ENCODE measurements around the gene MUC16. TPM values are rescaled to one million over a fixed set of nuclear protein-coding genes. Genes with fewer than 3 reads are reported as not detected.

The MUC16 gene
- total RNA-seq, 5 donors from 2014 or later (not counting 1 experiment from before 2014, with no cell fraction given) = 0.03 to 0.16 (median 0.05) TPM; not detected in 1

- Mint-ChIP-seq H3K9me3 (no peaks in the 10 kb centered on the region), H3K27me3 (peaks cover 11 to 17% of the 10 kb centered on the region in 2 donors), H3K4me3 (no peak overlapping the region), H3K27ac (no peak overlapping the region), H3K36me3 (no peaks in the 10 kb centered on the region), H3K4me1 (no peaks in the 10 kb centered on the region)
- no peak overlapping the region for H3K4me3 ChIP-seq (ENCODE audit: control insufficient read depth in 1 of 2, extremely low read depth in 1 of 2, low read length in 1 of 2)
- WGBS (ENCODE audit: insufficient coverage) = no CpG with 5 or more reads among the region's 5 CpGs
- no peaks in the 10 kb centered on the region for H3K36me3 ChIP-seq (ENCODE audit: control insufficient read depth in 2 of 2, extremely low read depth in 1 of 2, insufficient read depth in 1 of 2, low read length in 1 of 2)
- H3K9me3 ChIP-seq = no peaks in the 10 kb centered on the region
- H3K27ac ChIP-seq (ENCODE audit: low read length) = no peak overlapping the region
- ChIA-PET CTCF (no interaction called here), POLR2A (no interaction called here)
- H3K4me1 ChIP-seq (ENCODE audit: control insufficient read depth in 1 of 2, extremely low read depth in 1 of 2, insufficient read depth in 2 of 2, low read length in 2 of 2) = no peaks in the 10 kb centered on the region
- no peak for ATAC-seq (replicated peaks in 1 of 4)
- DNase-seq = no peak
- peaks cover 0 to 8% of the 10 kb centered on the region in 2 experiments for H3K27me3 ChIP-seq (replicated peaks in 1 of 2; ENCODE audit: control insufficient read depth in 2 of 2, extremely low read depth in 1 of 2, insufficient read depth in 2 of 2, low read length in 1 of 2)
Observed at GRCh38 chr19:9039728-9040127, 29.5 kb upstream of the MUC16 start.

- no peaks in the 10 kb centered on the region for H3K9me3 ChIP-seq
- DNase-seq (no peak), ATAC-seq (replicated peaks in 1 of 4) (no peak)
- H3K36me3 ChIP-seq (ENCODE audit: control insufficient read depth in 2 of 2, extremely low read depth in 1 of 2, insufficient read depth in 1 of 2, low read length in 1 of 2) = no peaks in the 10 kb centered on the region
- H3K4me1 ChIP-seq (ENCODE audit: control insufficient read depth in 1 of 2, extremely low read depth in 1 of 2, insufficient read depth in 2 of 2, low read length in 2 of 2) = no peaks in the 10 kb centered on the region
- H3K36me3 Mint-ChIP-seq = no peaks in the 10 kb centered on the region
- ChIA-PET CTCF (no interaction called here), POLR2A (no interaction called here)
- H3K4me3 ChIP-seq (ENCODE audit: control insufficient read depth in 1 of 2, extremely low read depth in 1 of 2, low read length in 1 of 2) = no peak overlapping the region
- no peak overlapping the region for H3K27ac Mint-ChIP-seq
- no peaks in the 10 kb centered on the region for H3K9me3 Mint-ChIP-seq
- WGBS (ENCODE audit: insufficient coverage) = 87% methylated on average over 6 of the region's 8 CpGs
- H3K27ac ChIP-seq (ENCODE audit: low read length) = no peak overlapping the region
- H3K27me3 ChIP-seq (replicated peaks in 1 of 2; ENCODE audit: control insufficient read depth in 2 of 2, extremely low read depth in 1 of 2, insufficient read depth in 2 of 2, low read length in 1 of 2) = peaks cover 0 to 8% of the 10 kb centered on the region in 2 experiments
- H3K4me3 Mint-ChIP-seq = no peak overlapping the region
- H3K27me3 Mint-ChIP-seq = peaks cover 11 to 15% of the 10 kb centered on the region in 2 donors
- H3K4me1 Mint-ChIP-seq = no peaks in the 10 kb centered on the region
Observed at GRCh38 chr19:9037400-9038062, 27.3 kb upstream of the MUC16 start.

GRCh38 chr19:9032136-9032631 lies 22.0 kb upstream of the MUC16 start:
- H3K4me1 Mint-ChIP-seq = no peaks in the 10 kb centered on the region
- Histone ChIP-seq H3K27me3 (replicated peaks in 1 of 2; ENCODE audit: control insufficient read depth in 2 of 2, extremely low read depth in 1 of 2, insufficient read depth in 2 of 2, low read length in 1 of 2) (peaks cover 0 to 9% of the 10 kb centered on the region in 2 experiments), H3K36me3 (ENCODE audit: control insufficient read depth in 2 of 2, extremely low read depth in 1 of 2, insufficient read depth in 1 of 2, low read length in 1 of 2) (no peaks in the 10 kb centered on the region), H3K4me3 (ENCODE audit: control insufficient read depth in 1 of 2, extremely low read depth in 1 of 2, low read length in 1 of 2) (no peak overlapping the region), H3K27ac (ENCODE audit: low read length) (no peak overlapping the region), H3K9me3 (no peaks in the 10 kb centered on the region), H3K4me1 (ENCODE audit: control insufficient read depth in 1 of 2, extremely low read depth in 1 of 2, insufficient read depth in 2 of 2, low read length in 2 of 2) (no peaks in the 10 kb centered on the region)
- no peak overlapping the region for H3K4me3 Mint-ChIP-seq
- ATAC-seq (replicated peaks in 1 of 4) (no peak), DNase-seq (no peak)
- no peak overlapping the region for H3K27ac Mint-ChIP-seq
- ChIA-PET POLR2A (no interaction called here), CTCF (no interaction called here)
- H3K36me3 Mint-ChIP-seq = no peaks in the 10 kb centered on the region
- H3K9me3 Mint-ChIP-seq = no peaks in the 10 kb centered on the region
- peaks cover 12 to 14% of the 10 kb centered on the region in 2 donors for H3K27me3 Mint-ChIP-seq
- WGBS (ENCODE audit: insufficient coverage) = 76% methylated on average over 4 of the region's 5 CpGs

GRCh38 chr19:9018163-9018875 lies 8.1 kb upstream of the MUC16 start:
- H3K27me3 ChIP-seq (replicated peaks in 1 of 2; ENCODE audit: control insufficient read depth in 2 of 2, extremely low read depth in 1 of 2, insufficient read depth in 2 of 2, low read length in 1 of 2) = peaks cover 0 to 10% of the 10 kb centered on the region in 2 experiments

GRCh38 chr19:9014803-9015202 lies 4.6 kb upstream of the MUC16 start:
- POLR2A ChIA-PET = no interaction called here
- H3K4me1 Mint-ChIP-seq = no peaks in the 10 kb centered on the region
- CTCF ChIA-PET = no interaction called here
- Histone ChIP-seq H3K27ac (ENCODE audit: low read length) (no peak overlapping the region), H3K27me3 (replicated peaks in 1 of 2; ENCODE audit: control insufficient read depth in 2 of 2, extremely low read depth in 1 of 2, insufficient read depth in 2 of 2, low read length in 1 of 2) (peaks cover 0 to 20% of the 10 kb centered on the region in 2 experiments), H3K9me3 (no peaks in the 10 kb centered on the region), H3K36me3 (ENCODE audit: control insufficient read depth in 2 of 2, extremely low read depth in 1 of 2, insufficient read depth in 1 of 2, low read length in 1 of 2) (no peaks in the 10 kb centered on the region), H3K4me1 (ENCODE audit: control insufficient read depth in 1 of 2, extremely low read depth in 1 of 2, insufficient read depth in 2 of 2, low read length in 2 of 2) (no peaks in the 10 kb centered on the region), H3K4me3 (ENCODE audit: control insufficient read depth in 1 of 2, extremely low read depth in 1 of 2, low read length in 1 of 2) (no peak overlapping the region)
- no peak overlapping the region for H3K27ac Mint-ChIP-seq
- no peak for DNase-seq
- H3K27me3 Mint-ChIP-seq = peaks cover 10 to 15% of the 10 kb centered on the region in 2 donors
- 48% methylated on average over 5 of the region's 7 CpGs for WGBS (ENCODE audit: insufficient coverage)
- ATAC-seq (replicated peaks in 1 of 4) = no peak
- H3K9me3 Mint-ChIP-seq = peaks cover 0 to 4% (median 0%) of the 10 kb centered on the region in 3 donors
- H3K36me3 Mint-ChIP-seq = no peaks in the 10 kb centered on the region
- H3K4me3 Mint-ChIP-seq = no peak overlapping the region

More at GRCh38 chr19:9018163-9018875, 8.1 kb upstream of the MUC16 start:
- Histone ChIP-seq H3K36me3 (ENCODE audit: control insufficient read depth in 2 of 2, extremely low read depth in 1 of 2, insufficient read depth in 1 of 2, low read length in 1 of 2) (no peaks in the 10 kb centered on the region), H3K4me3 (ENCODE audit: control insufficient read depth in 1 of 2, extremely low read depth in 1 of 2, low read length in 1 of 2) (no peak overlapping the region), H3K9me3 (no peaks in the 10 kb centered on the region), H3K4me1 (ENCODE audit: control insufficient read depth in 1 of 2, extremely low read depth in 1 of 2, insufficient read depth in 2 of 2, low read length in 2 of 2) (no peaks in the 10 kb centered on the region), H3K27ac (ENCODE audit: low read length) (no peak overlapping the region)
- H3K4me1 Mint-ChIP-seq = no peaks in the 10 kb centered on the region
- no peak overlapping the region for H3K27ac Mint-ChIP-seq
- no peak for ATAC-seq (replicated peaks in 1 of 4)
- CTCF ChIA-PET = no interaction called here
- peaks cover 0 to 4% (median 0%) of the 10 kb centered on the region in 3 donors for H3K9me3 Mint-ChIP-seq
- POLR2A ChIA-PET = no interaction called here
- peaks cover 5 to 11% of the 10 kb centered on the region in 2 donors for H3K27me3 Mint-ChIP-seq
- H3K4me3 Mint-ChIP-seq = no peak overlapping the region
- no peak for DNase-seq
- no peaks in the 10 kb centered on the region for H3K36me3 Mint-ChIP-seq
- 89% methylated on average over 22 of the region's 27 CpGs for WGBS (ENCODE audit: insufficient coverage)

GRCh38 chr19:9013988-9014387 lies 3.8 kb upstream of the MUC16 start:
- ChIA-PET CTCF (no interaction called here), POLR2A (no interaction called here)
- Mint-ChIP-seq H3K27me3 (peaks cover 10 to 23% of the 10 kb centered on the region in 2 donors), H3K4me1 (no peaks in the 10 kb centered on the region), H3K4me3 (no peak overlapping the region), H3K36me3 (no peaks in the 10 kb centered on the region), H3K27ac (no peak overlapping the region), H3K9me3 (peaks cover 0 to 4% (median 0%) of the 10 kb centered on the region in 3 donors)
- no peak overlapping the region for H3K4me3 ChIP-seq (ENCODE audit: control insufficient read depth in 1 of 2, extremely low read depth in 1 of 2, low read length in 1 of 2)
- H3K4me1 ChIP-seq (ENCODE audit: control insufficient read depth in 1 of 2, extremely low read depth in 1 of 2, insufficient read depth in 2 of 2, low read length in 2 of 2) = no peaks in the 10 kb centered on the region
- no peaks in the 10 kb centered on the region for H3K9me3 ChIP-seq
- WGBS (ENCODE audit: insufficient coverage) = no CpG with 5 or more reads among the region's 1 CpG
- no peaks in the 10 kb centered on the region for H3K36me3 ChIP-seq (ENCODE audit: control insufficient read depth in 2 of 2, extremely low read depth in 1 of 2, insufficient read depth in 1 of 2, low read length in 1 of 2)
- H3K27me3 ChIP-seq (replicated peaks in 1 of 2; ENCODE audit: control insufficient read depth in 2 of 2, extremely low read depth in 1 of 2, insufficient read depth in 2 of 2, low read length in 1 of 2) = peaks cover 0 to 20% of the 10 kb centered on the region in 2 experiments
- H3K27ac ChIP-seq (ENCODE audit: low read length) = no peak overlapping the region
- DNase-seq = no peak
- no peak for ATAC-seq (replicated peaks in 1 of 4)

Measured in T-cell (primary cell).